Bronchial epithelial cell (primary cell): ENCODE data around the gene RAG1. TPM values are rescaled to one million over a fixed set of nuclear protein-coding genes. Genes with fewer than 3 reads are reported as not detected.

Experiments used
- DNase-seq: peaks from one replicate; pipeline ENCODE4 v3.0.0-alpha.2; 2010; ENCODE audit warnings: low read depth
- FAIRE-seq: peaks from 2 replicates; lab custom pipeline; 2011; peaks lifted over from hg19 to GRCh38; lab: Jason Lieb, UNC
- H3K27me3 ChIP-seq: 2 replicates; pipeline ENCODE4 v1.5.1; 2011; ENCODE audit warnings: low read length; ENCODE audit not compliant: control insufficient read depth, insufficient read depth
- H3K36me3 ChIP-seq: 2 replicates; pipeline ENCODE4 v1.5.1; 2011; ENCODE audit warnings: low read length; ENCODE audit not compliant: control insufficient read depth, insufficient read depth
- H3K4me3 ChIP-seq: 2 replicates; pipeline ENCODE4 v1.5.1; 2011; ENCODE audit warnings: mild to moderate bottlenecking, low read depth, low read length, control low read depth
- total RNA-seq: library from RNA; depleted of rRNA; stranded (reverse); fragments of >200 nt; gene quantifications from 2 replicates; pipeline ENCODE4 v1.2.1, GENCODE V29; 2014
- TF ChIP-seq, protein P1 (sequence below): IDR thresholded peaks from 2 replicates; pipeline ENCODE4 v1.5.1; 2011; ENCODE audit warnings: mild to moderate bottlenecking, moderate library complexity, low read length, control low read depth, inconsistent platforms; ENCODE audit not compliant: insufficient read depth, severe bottlenecking

RAG1 gene
- total RNA-seq, 1 donor from 2014 or later: 1.3 TPM

DNA sequence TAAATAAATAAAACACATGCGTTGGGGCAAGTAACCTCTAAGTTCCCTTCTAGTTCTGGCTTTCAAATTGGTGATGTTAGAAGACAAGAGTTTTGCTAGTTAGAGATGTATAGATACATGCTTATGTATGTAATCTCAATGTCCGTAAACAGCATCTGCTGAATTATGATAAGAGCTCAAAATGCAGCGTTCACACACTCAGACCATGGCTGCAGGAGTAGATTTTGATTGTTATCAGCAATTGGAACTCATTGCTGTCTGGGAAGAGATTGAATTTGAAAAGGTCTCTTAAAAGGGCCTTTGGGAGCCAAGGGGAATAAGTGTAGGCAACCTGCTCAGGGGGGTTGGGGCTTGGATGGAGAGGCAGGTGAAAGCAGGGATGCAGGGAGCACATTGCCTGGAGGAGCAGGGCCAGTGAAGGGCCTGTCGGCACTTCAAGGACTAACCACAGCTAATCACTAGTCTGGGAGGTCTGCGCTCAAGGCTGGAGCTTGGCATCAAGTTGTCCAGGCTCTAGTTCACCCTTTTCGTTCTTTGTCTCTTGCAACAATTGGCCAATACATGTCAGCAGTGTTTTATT lies 2.7 kb upstream of the RAG1 start:
- no peaks in the 10 kb centered on the region for H3K27me3 ChIP-seq
- no peak for FAIRE-seq

DNA sequence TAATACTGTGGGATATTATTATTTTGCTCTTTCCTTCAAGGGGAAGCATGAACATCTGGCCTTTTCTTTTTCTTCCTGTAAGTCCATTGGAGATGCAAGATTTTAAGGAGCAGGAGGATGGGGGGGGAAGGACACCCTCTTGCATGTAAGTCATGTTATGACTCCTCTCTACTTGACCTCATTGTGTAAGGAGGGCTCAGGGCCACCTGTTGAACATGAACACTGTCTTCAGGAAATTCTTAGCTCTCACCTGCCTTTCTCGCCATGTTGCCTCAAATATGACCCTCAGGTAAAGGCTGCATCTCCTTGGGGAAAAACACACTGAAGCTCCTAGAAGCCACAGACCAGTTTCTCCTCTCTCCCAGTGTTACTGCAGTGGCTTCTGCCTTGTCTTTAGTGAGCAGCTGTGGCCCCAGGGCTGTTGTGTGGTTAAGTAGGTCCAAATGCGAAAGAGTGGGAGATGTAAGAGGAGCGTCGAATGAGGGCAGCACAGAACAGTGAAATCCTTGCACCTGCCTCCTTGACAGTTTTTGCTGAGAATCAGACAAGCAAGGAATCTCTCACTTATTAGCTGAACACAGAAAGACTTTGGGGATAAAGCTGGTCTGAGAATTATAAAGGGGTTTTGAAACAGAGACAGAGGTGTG lies 1.3 kb upstream of the RAG1 start:
- no peak for FAIRE-seq
- DNase-seq: no peak
- H3K4me3 ChIP-seq: no peak overlapping the region
- TF ChIP-seq, protein P1, sequence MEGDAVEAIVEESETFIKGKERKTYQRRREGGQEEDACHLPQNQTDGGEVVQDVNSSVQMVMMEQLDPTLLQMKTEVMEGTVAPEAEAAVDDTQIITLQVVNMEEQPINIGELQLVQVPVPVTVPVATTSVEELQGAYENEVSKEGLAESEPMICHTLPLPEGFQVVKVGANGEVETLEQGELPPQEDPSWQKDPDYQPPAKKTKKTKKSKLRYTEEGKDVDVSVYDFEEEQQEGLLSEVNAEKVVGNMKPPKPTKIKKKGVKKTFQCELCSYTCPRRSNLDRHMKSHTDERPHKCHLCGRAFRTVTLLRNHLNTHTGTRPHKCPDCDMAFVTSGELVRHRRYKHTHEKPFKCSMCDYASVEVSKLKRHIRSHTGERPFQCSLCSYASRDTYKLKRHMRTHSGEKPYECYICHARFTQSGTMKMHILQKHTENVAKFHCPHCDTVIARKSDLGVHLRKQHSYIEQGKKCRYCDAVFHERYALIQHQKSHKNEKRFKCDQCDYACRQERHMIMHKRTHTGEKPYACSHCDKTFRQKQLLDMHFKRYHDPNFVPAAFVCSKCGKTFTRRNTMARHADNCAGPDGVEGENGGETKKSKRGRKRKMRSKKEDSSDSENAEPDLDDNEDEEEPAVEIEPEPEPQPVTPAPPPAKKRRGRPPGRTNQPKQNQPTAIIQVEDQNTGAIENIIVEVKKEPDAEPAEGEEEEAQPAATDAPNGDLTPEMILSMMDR: no peak
- H3K36me3 ChIP-seq: no peaks in the 10 kb centered on the region
- H3K27me3 ChIP-seq: no peaks in the 10 kb centered on the region

More for the DNA sequence above, 2.7 kb upstream of the RAG1 start:
- H3K36me3 ChIP-seq: no peaks in the 10 kb centered on the region
- TF ChIP-seq, protein P1: no peak
- DNase-seq: no peak
- H3K4me3 ChIP-seq: no peak overlapping the region

DNA sequence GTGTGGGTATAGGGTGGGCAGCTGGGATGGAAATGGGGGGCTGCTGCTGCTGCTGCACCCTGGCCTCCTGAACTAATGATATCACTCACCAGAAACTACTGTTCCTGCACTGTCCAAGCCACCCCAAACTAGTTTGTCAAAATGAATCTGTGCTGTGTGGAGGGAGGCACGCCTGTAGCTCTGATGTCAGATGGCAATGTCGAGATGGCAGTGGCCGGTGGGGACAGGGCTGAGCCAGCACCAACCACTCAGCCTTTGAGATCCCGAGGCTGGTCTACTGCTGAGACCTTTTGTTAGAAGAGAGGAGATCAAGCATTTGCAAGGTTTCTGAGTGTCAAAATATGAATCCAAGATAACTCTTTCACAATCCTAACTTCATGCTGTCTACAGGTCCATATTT lies 1.3 kb downstream of the RAG1 start:
- DNase-seq: no peak
- TF ChIP-seq, protein P1: no peak
- FAIRE-seq: no peak
- Histone ChIP-seq H3K36me3 (no peaks in the 10 kb centered on the region), H3K27me3 (no peaks in the 10 kb centered on the region), H3K4me3 (no peak overlapping the region)

DNA sequence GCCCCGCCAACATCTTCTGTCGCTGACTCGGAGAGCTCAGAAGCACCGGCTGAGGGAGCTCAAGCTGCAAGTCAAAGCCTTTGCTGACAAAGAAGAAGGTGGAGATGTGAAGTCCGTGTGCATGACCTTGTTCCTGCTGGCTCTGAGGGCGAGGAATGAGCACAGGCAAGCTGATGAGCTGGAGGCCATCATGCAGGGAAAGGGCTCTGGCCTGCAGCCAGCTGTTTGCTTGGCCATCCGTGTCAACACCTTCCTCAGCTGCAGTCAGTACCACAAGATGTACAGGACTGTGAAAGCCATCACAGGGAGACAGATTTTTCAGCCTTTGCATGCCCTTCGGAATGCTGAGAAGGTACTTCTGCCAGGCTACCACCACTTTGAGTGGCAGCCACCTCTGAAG lies 6.7 kb downstream of the RAG1 start:
- FAIRE-seq (no peak), DNase-seq (no peak)
- Histone ChIP-seq H3K27me3 (no peaks in the 10 kb centered on the region), H3K36me3 (no peaks in the 10 kb centered on the region), H3K4me3 (no peak overlapping the region)
- TF ChIP-seq, protein P1: no peak

DNA sequence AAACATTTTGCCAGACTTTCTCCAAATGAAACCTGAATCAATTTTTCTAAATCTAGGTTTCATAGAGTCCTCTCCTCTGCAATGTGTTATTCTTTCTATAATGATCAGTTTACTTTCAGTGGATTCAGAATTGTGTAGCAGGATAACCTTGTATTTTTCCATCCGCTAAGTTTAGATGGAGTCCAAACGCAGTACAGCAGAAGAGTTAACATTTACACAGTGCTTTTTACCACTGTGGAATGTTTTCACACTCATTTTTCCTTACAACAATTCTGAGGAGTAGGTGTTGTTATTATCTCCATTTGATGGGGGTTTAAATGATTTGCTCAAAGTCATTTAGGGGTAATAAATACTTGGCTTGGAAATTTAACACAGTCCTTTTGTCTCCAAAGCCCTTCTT lies 9.6 kb downstream of the RAG1 start:
- FAIRE-seq (no peak), DNase-seq (no peak)
- TF ChIP-seq, protein P1: no peak
- Histone ChIP-seq H3K27me3 (no peaks in the 10 kb centered on the region), H3K36me3 (no peaks in the 10 kb centered on the region), H3K4me3 (no peak overlapping the region)
